Fibroblast of pulmonary artery (primary cell): Measurements from ENCODE around the gene KLKB1.
"Not testable (repeated sequence)": the region's sequence is repeated elsewhere in the genome, so short reads cannot be mapped to it uniquely, and the experiment has no call there.

ENCODE experiments used
- DNase-seq: peaks from one replicate; pipeline ENCODE4 v3.0.0-alpha.2; 2010; ENCODE audit warnings: low read depth
- H3K4me3 ChIP-seq: replicated peaks from 2 replicates; pipeline ENCODE4 v1.5.1; 2011; ENCODE audit warnings: low read depth, mild to moderate bottlenecking, control low read depth, low read length, moderate library complexity
- CTCF ChIP-seq: IDR thresholded peaks from 2 replicates; pipeline ENCODE4 v1.5.1; 2011; ENCODE audit warnings: mild to moderate bottlenecking, control low read depth, low read length, inconsistent platforms; ENCODE audit errors: missing control alignments

The KLKB1 gene

GRCh38 chr4:186264660-186265059 is 37.4 kb downstream of the KLKB1 start:
- H3K4me3 ChIP-seq: no peak overlapping the region
- no peak for DNase-seq
- TF ChIP-seq CTCF: no peak

GRCh38 chr4:186265250-186265649 is 37.9 kb downstream of the KLKB1 start:
- not testable (repeated sequence) for DNase-seq, H3K4me3 ChIP-seq

- H3K4me3 ChIP-seq: no peak within 1 kb of the TSS
- no peak for TF ChIP-seq CTCF
Observed at GRCh38 chr4:186265683-186266652, 38.7 kb downstream of the KLKB1 start, which contains the start of gene F11. F11 (plus strand) TSS chr4:186266189; CDS start chr4:186267137, 948 bp downstream.

GRCh38 chr4:186266729-186267456 is 39.6 kb downstream of the KLKB1 start:
- H3K4me3 ChIP-seq: no peak overlapping the region
- no peak for TF ChIP-seq CTCF
- peak; percentile 23 for DNase-seq

More at GRCh38 chr4:186265683-186266652, 38.7 kb downstream of the KLKB1 start, which contains the start of gene F11:
- DNase-seq: no peak

- TF ChIP-seq CTCF: no peak
- H3K4me3 ChIP-seq: no peak overlapping the region
- DNase-seq: no peak
Observed at GRCh38 chr4:186271081-186271678, 43.9 kb downstream of the KLKB1 start.

- no peak for TF ChIP-seq CTCF
- no peak overlapping the region for H3K4me3 ChIP-seq
- no peak for DNase-seq
Observed at GRCh38 chr4:186272699-186273391, 45.5 kb downstream of the KLKB1 start.

GRCh38 chr4:186273392-186273789 is 46.1 kb downstream of the KLKB1 start:
- DNase-seq, H3K4me3 ChIP-seq: not testable (repeated sequence)
